Measurements from ENCODE around the gene ST6GALNAC3.

The ST6GALNAC3 gene

DNA sequence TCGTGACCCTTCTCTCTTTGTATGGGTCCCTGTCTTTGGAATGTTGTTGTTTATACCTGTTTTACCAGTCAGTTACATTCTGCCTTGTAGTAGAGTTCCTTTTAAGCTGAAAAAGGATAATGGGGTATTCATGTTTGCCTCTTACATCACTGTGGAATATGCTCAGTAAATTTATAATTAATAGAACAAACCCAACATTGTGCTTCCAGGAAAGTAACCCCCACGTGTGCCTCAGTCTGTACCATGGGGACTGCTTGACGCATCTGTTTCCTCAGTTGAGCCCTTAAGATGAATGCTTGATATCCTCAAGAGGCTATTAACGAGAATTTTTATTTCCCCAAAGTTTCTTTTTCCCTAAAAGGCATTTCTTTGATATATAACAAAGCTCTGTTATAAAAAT lies 73.4 kb downstream of the ST6GALNAC3 start:
- DNase-seq = no peak

DNA sequence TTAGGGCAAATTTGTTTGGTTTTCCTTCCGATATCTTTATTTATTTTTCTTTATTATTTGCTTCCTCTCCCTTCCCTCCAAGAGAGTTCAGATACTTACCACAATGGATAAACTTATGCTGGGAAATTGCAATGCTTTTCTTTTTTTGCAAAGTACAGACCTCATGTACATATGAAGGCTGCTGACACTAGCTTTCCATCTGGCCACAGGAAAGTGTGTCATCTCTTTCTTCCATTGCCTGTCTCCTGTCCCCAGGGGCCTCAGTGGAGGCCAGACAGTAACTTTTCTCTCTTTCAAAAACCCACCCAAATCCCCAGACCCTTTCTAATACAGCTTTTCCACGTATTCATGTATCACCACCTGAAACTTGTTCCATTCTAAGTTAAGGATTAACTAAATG lies 73.9 kb downstream of the ST6GALNAC3 start:
- DNase-seq = no peak

DNA sequence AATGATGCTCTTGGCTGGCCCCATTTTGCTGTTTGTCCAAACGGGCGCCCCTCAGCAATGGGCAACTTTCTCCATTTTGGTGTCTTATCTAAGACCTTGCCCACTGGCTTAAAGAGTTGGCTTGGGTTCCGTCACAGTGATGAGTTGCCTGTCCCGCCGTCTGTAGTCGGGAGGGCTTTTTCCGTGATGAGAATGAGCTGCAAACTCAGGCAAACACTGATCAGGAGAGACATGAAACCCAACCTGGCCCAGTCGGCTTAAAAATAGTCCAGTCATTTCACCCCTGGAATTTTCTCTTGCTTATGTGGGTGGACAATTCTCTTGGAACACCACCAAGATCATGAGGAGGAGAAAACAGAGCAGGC lies 79.3 kb downstream of the ST6GALNAC3 start:
- DNase-seq = no peak

- peak; percentile 76 to 82 for DNase-seq
Observed at GRCh38 chr1:76154206-76154956, 79.8 kb downstream of the ST6GALNAC3 start.

DNA sequence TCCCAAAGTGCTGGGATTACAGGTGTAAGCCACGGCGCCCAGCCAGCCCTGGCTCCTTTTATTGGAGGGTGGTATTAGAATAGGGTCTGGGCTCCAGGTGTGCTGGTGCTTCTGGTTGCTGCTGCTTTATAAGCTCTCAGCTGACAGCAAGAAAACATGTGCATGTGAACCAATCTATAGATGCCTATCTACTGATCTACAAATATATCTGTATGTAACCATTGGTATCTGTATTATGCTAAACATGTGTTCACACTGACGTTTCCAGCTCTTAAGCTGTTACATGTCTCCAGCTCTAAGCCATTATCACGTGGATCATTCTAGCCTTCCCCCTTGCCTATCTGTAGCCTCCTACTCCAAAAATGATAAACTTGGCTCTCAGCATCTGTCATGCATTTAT lies 82.4 kb downstream of the ST6GALNAC3 start:
- no peak for DNase-seq

DNA sequence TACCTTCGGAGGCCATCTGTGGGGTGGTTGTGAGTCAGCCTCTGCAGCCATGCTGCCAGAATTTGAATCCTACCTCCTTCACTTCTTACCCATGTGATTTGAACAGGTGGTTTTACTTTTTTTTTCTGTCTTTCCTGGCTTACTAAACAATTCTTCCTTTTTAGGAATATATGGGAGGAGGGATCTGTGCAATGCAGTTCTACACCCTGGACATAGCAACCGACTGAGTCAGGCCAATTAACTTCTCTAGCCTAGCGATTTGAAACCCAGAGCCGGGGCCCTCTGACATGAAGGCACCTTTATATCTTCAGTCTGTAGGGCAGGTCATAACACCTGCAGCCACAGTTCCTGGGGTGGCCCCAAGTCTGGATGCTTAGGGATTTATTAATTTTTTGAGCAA lies 83.6 kb downstream of the ST6GALNAC3 start:
- no peak for DNase-seq

- no peak for DNase-seq
Observed at GRCh38 chr1:76160225-76160624, 85.7 kb downstream of the ST6GALNAC3 start.

DNA sequence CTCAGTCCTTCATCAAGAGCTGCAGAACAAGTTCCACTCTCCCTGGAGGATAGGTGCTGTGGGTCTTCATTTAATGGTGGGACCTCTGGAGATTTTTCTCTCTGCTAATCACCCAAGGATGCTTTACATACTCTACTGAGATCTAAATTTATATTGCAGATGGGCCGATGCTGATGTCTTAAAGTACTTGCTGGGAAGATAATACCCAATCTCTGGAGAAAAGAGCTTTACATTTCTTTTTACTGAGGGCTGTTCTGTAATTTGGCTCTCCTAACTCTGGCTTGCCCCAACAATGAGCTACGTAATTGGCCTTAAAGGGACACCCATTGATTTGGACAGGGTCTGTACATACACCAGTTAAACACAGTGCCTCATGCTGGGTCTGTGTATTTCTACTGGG lies 86.9 kb downstream of the ST6GALNAC3 start:
- DNase-seq = no peak

DNA sequence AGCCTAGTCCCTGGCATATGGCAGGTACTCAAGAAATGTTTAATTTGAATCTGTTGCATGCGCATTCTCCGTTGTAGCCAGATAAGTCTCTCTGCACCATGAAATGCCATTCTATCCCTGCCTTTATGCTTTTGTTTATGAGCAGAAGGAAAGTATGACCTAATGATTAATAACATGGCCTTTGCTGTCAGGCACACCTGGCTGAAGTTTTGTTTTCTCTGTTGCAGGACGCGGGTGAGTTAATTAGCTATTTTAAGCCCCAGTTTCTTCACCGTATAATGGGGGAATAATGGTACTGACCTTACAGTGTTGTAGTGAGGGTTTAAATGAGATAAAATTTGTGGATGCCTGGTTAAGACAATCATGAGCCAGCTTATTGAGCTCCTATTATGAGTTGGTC lies 87.7 kb downstream of the ST6GALNAC3 start:
- no peak for DNase-seq

GRCh38 chr1:76164165-76164564 lies 89.6 kb downstream of the ST6GALNAC3 start:
- DNase-seq = no peak

DNA sequence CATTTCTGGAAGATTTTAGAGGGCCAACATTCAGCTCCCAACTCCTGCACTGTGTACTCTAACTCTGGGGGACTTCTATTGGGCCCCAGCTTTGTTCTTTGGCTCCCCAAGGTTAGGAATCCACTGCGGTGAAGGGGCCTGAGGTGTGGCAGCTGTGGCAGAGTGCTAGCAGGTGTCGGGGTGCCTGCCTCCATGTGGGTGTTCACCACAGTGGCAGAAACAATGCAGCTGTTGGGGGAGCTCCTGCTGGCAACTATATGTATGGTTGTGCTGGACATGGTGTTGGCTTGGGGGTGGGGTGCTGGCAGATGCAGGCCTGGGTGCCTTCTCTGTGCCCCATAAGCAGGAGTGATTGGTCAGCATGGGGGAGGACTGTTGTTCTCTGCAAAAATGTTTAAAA lies 95.5 kb downstream of the ST6GALNAC3 start:
- no peak for DNase-seq

DNA sequence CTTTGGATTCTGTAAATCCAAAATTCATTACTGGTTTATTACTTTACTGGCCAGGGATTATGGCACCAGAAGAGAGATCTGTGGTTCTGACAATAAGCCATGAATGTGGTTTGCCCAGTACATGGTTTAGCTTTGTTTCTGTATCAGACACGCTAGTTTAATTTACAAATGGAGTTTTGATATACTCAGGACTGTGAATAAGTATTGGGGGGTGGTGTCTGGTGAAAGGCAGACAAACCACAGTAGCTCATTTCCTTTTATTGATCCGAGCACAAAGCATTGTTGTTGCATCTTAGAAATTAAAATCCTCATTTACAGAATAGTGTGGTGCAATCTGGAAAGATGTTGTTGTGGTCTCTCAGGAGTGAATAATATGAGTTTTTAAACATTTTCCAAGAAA lies 96.0 kb downstream of the ST6GALNAC3 start:
- no peak for DNase-seq

DNA sequence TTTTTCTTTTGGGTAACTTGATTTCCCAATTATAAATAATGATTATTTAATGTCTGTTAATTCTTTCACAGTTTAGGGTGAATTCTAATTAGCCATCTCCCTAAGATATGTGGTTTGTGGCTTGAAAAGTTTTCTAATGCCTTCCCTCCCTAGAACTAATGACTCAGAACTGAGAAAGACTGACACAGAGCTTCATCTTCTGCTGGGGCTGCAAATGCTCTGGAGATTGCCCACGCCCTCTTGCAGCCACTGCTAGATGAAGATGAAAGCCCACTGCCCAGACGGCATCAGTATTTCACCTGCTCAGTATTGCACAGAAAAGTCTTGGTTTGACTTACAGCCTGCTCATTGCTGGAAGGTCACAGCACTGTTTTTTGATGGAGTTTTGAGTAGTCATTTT lies 101.5 kb downstream of the ST6GALNAC3 start:
- no peak for DNase-seq

GRCh38 chr1:76177615-76178014 lies 103.1 kb downstream of the ST6GALNAC3 start:
- no peak for DNase-seq

GRCh38 chr1:76179219-76179698 lies 104.7 kb downstream of the ST6GALNAC3 start:
- DNase-seq = no peak

DNA sequence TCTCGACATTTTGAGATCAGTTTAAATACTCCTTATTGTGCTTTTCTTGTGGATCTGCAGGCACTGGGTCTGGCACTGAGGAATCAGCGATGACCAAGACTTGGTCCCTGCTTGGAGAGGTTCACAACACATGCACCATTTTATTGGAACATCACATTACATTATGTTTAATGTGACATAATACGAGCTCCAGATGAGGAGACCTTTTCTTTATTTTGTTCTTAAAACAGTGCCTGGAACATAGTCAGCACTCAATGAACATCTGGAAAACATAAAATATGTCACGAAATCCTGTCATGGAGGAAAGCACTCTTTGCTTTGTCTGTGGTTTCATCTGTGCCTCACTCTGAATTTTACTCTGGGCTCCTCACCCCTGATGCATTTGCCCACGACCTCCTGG lies 110.7 kb downstream of the ST6GALNAC3 start:
- DNase-seq = no peak

GRCh38 chr1:76186554-76187170 lies 112.1 kb downstream of the ST6GALNAC3 start:
- no peak for DNase-seq

- no peak for DNase-seq
Observed at GRCh38 chr1:76187436-76187835, 112.9 kb downstream of the ST6GALNAC3 start.

DNA sequence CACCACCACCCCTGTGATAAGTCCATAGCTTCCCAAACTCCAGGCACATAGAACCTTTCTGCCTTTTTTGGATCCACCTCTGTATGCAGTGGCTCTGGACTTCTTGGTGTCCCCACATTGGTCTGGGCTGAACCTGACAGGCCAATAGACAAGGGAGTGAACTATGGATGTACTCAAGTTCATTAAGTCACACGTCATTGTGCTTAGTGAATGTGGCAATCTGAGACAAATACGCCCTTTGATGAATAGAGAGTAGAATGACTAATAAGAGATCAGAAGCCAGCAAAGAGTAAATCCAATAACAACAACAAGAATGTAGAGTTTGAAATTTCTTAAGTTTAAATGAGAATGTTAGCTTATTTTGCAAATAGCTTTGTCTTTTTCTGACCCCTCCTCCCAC lies 114.8 kb downstream of the ST6GALNAC3 start:
- no peak for DNase-seq

GRCh38 chr1:76190749-76191424 lies 116.3 kb downstream of the ST6GALNAC3 start:
- no peak for DNase-seq

DNA sequence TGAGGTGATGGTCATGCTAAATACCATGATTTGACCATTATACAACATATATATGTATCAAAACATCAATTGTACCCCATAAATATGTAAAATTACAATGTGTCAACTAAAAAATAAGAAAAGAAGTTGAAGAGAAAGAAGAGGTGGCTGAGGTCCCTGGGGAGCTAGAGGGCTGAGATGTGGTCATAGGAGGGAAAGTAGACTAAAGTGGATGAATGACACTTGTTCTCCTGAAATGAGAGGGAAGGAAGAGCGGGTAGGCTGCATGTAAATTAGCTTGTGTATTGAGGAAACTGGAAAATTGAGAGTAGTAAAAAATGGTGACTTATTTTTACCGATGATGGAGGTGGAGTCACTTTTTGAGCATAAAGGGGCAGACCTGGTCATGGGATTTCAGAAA lies 117.0 kb downstream of the ST6GALNAC3 start:
- DNase-seq = no peak

DNA sequence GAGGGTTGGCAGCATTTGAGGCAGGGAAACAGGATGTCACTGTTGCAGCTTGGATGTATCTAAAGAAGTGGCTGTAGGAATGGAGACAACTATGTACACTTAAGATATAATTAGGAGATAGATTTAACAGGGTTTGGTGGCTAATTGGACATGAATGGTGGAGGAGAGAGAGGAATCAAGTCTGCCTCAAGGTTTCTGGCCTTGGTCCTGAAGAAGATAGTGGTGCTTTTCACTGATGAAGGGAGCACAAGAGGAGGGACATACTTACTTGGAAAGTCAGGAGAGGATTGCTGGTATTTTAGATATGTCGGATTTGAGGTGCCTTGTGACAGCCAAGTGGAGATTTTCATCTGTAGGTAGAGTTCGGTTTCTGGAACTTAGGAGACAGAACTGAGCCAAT lies 123.9 kb downstream of the ST6GALNAC3 start:
- no peak for DNase-seq

GRCh38 chr1:76202670-76203069 lies 128.1 kb downstream of the ST6GALNAC3 start:
- no peak for DNase-seq

DNA sequence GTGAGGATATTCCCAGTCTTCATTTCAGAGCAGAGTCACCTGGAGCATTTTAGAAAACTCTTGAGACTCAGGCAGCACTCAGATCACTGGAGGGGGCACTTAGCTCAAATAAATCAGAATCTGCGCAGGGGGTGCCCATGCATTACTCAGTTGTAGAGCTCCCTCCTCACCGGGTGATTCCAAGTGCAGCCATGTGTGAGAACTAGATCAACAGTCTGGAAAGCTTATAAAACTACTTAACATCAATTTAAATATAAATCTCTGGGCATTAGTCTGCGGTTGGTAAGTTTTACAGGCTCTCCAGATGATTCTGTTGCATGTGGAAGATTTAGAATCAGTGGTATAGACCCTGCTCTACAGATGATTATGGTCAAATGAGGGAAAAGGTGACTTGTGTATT lies 128.6 kb downstream of the ST6GALNAC3 start:
- no peak for DNase-seq

Data from CD4-positive, alpha-beta T cell treated with Interferon alpha-2 for 1 hour (primary cell).